Measurements from ENCODE around the gene SPOCK1. TPM values are rescaled to one million over a fixed set of nuclear protein-coding genes. Genes with fewer than 3 reads are reported as not detected.

The SPOCK1 gene
- total RNA-seq, 1 experiment from 2014 or later: 23.9 TPM

GRCh38 chr5:137176609-137177008 is 322.5 kb downstream of the SPOCK1 start:
- no peaks in the 10 kb centered on the region for H3K27me3 ChIP-seq (ENCODE audit: insufficient read depth, low read depth)
- BruUV-seq (replicated peaks): no TSS peak

GRCh38 chr5:137176126-137176525 is 323.0 kb downstream of the SPOCK1 start:
- intact Hi-C loops (cut with micrococcal nuclease; ENCODE audit: unreplicated experiment): no loop called here
- H3F3A ChIP-seq (ENCODE audit: insufficient read depth, low read depth): no peaks in the 10 kb centered on the region

More at GRCh38 chr5:137176609-137177008, 322.5 kb downstream of the SPOCK1 start:
- Histone ChIP-seq H2AFZ (no peak overlapping the region), H3K36me3 (ENCODE audit: low read depth) (no peaks in the 10 kb centered on the region), H3K4me1 (replicated peaks; ENCODE audit: insufficient read depth) (no peaks in the 10 kb centered on the region), H4K20me1 (ENCODE audit: insufficient read depth) (no peaks in the 10 kb centered on the region), H3K27ac (no peak overlapping the region), H3K9me2 (ENCODE audit: insufficient read depth) (no peaks in the 10 kb centered on the region), H3F3A (ENCODE audit: insufficient read depth, low read depth) (no peaks in the 10 kb centered on the region), H3K4me2 (no peak overlapping the region), H3K9me3 (ENCODE audit: insufficient read depth, low read depth) (no peaks in the 10 kb centered on the region), H3K79me2 (ENCODE audit: low read depth) (no peaks in the 10 kb centered on the region), H3K4me3 (no peak overlapping the region)
- TF ChIP-seq EZH2 (IDR thresholded peaks at IDR 0.05; ENCODE audit: low read depth) (no peak), CTCF (conservative IDR thresholded peaks at IDR 0.05) (no peak)
- CTCF ChIA-PET: no interaction called here
- POLR2A ChIA-PET (ENCODE audit: unreplicated experiment): no interaction called here
- no peak for DNase-seq
- intact Hi-C loops (cut with micrococcal nuclease; ENCODE audit: unreplicated experiment): no loop called here

GRCh38 chr5:137174196-137174595 is 324.9 kb downstream of the SPOCK1 start:
- Histone ChIP-seq H3K79me2 (ENCODE audit: low read depth) (no peaks in the 10 kb centered on the region), H4K20me1 (ENCODE audit: insufficient read depth) (no peaks in the 10 kb centered on the region), H3K4me3 (no peak overlapping the region), H3K27ac (no peak overlapping the region), H3K9me3 (ENCODE audit: insufficient read depth, low read depth) (no peaks in the 10 kb centered on the region), H3K9me2 (ENCODE audit: insufficient read depth) (no peaks in the 10 kb centered on the region), H3K4me2 (no peak overlapping the region), H3K4me1 (replicated peaks; ENCODE audit: insufficient read depth) (no peaks in the 10 kb centered on the region), H2AFZ (no peak overlapping the region), H3F3A (ENCODE audit: insufficient read depth, low read depth) (no peaks in the 10 kb centered on the region), H3K27me3 (ENCODE audit: insufficient read depth, low read depth) (no peaks in the 10 kb centered on the region), H3K36me3 (ENCODE audit: low read depth) (no peaks in the 10 kb centered on the region)
- no peak for TF ChIP-seq EZH2 (IDR thresholded peaks at IDR 0.05; ENCODE audit: low read depth)
- no peak for TF ChIP-seq CTCF (conservative IDR thresholded peaks at IDR 0.05)
- no TSS peak for BruUV-seq (replicated peaks)
- DNase-seq: no peak
- ChIA-PET POLR2A (ENCODE audit: unreplicated experiment) (no interaction called here), CTCF (no interaction called here)
- intact Hi-C loops (cut with micrococcal nuclease; ENCODE audit: unreplicated experiment): no loop called here

More at GRCh38 chr5:137176126-137176525, 323.0 kb downstream of the SPOCK1 start:
- DNase-seq: no peak
- no TSS peak for BruUV-seq (replicated peaks)
- Histone ChIP-seq H3K4me2 (no peak overlapping the region), H3K9me3 (ENCODE audit: insufficient read depth, low read depth) (no peaks in the 10 kb centered on the region), H4K20me1 (ENCODE audit: insufficient read depth) (no peaks in the 10 kb centered on the region), H2AFZ (no peak overlapping the region), H3K4me3 (no peak overlapping the region), H3K36me3 (ENCODE audit: low read depth) (no peaks in the 10 kb centered on the region), H3K9me2 (ENCODE audit: insufficient read depth) (no peaks in the 10 kb centered on the region), H3K27ac (no peak overlapping the region), H3K4me1 (replicated peaks; ENCODE audit: insufficient read depth) (no peaks in the 10 kb centered on the region), H3K79me2 (ENCODE audit: low read depth) (no peaks in the 10 kb centered on the region), H3K27me3 (ENCODE audit: insufficient read depth, low read depth) (no peaks in the 10 kb centered on the region)
- TF ChIP-seq CTCF (conservative IDR thresholded peaks at IDR 0.05) (no peak), EZH2 (IDR thresholded peaks at IDR 0.05; ENCODE audit: low read depth) (no peak)
- CTCF ChIA-PET: no interaction called here
- POLR2A ChIA-PET (ENCODE audit: unreplicated experiment): no interaction called here

Measured in PC-9 (cell line).